Measurements from ENCODE around the gene CUTA. TPM values are rescaled to one million over a fixed set of nuclear protein-coding genes. Genes with fewer than 3 reads are reported as not detected.

The CUTA gene
- total RNA-seq, 1 experiment from 2014 or later: 257 TPM

- peak overlapping the region; percentile 59 for H3K9ac ChIP-seq (ENCODE audit: extremely low read depth, insufficient read length, low read length)
- H3K23me2 ChIP-seq (ENCODE audit: insufficient read length, low read depth, low read length, poor library complexity, severe bottlenecking): peaks cover 10% of the 10 kb centered on the region
- H3K9me3 ChIP-seq (ENCODE audit: control insufficient read depth, low read depth, low read length): no peaks in the 10 kb centered on the region
- no peak for TF ChIP-seq CTCF (conservative IDR thresholded peaks at IDR 0.05)
- H4K5ac ChIP-seq (ENCODE audit: insufficient read length, low read depth, low read length): no peak overlapping the region
- peaks cover 29% of the 10 kb centered on the region for H3K79me2 ChIP-seq (ENCODE audit: insufficient read depth, low read length)
- H2BK20ac ChIP-seq (ENCODE audit: low read depth, low read length, poor library complexity, severe bottlenecking): no peak overlapping the region
- no peak overlapping the region for H3T11ph ChIP-seq (ENCODE audit: low read length)
- H4K91ac ChIP-seq (ENCODE audit: insufficient read length, low read depth, low read length): no peak overlapping the region
- H3K56ac ChIP-seq (ENCODE audit: insufficient read length, low read depth, low read length): no peak overlapping the region
- H3K14ac ChIP-seq (ENCODE audit: insufficient read depth, low read length): no peak overlapping the region
- H2BK5ac ChIP-seq (ENCODE audit: insufficient read length, low read length): no peak overlapping the region
- peaks cover 4 to 13% (median 5%) of the 10 kb centered on the region in 3 experiments; a peak in 4 of 7 replicates for H3K36me3 Mint-ChIP-seq (ENCODE audit: insufficient read depth in 1 of 3, low read depth in 3 of 3)
- H3K4me3 Mint-ChIP-seq: peak overlapping the region in 1 of 2 experiments; percentile 94; a peak in 1 of 5 replicates
- no peak overlapping the region for H4K8ac ChIP-seq (replicated peaks; ENCODE audit: insufficient read length, low read depth, low read length)
- H2BK120ac ChIP-seq (ENCODE audit: low read depth, low read length, poor library complexity, severe bottlenecking): no peak overlapping the region
- no peaks in the 10 kb centered on the region for H4K20me1 ChIP-seq (ENCODE audit: control insufficient read depth, insufficient read depth, insufficient read length)
- H2AFZ ChIP-seq (ENCODE audit: low read length): no peak overlapping the region
- no peak overlapping the region for H2BK15ac ChIP-seq (ENCODE audit: low read depth, low read length)
- H3K4ac ChIP-seq (ENCODE audit: low read depth, low read length): no peak overlapping the region
- no peak overlapping the region for H2BK12ac ChIP-seq (ENCODE audit: insufficient read length, low read depth, low read length)
- H3K4me1 Mint-ChIP-seq: peaks cover 31 to 34% of the 10 kb centered on the region in 2 experiments
- no peak overlapping the region for H2AK5ac ChIP-seq (ENCODE audit: insufficient read length, low read length)
- no peaks in the 10 kb centered on the region for H3K27me3 Mint-ChIP-seq (ENCODE audit: low read depth)
- H3K4me1 ChIP-seq (ENCODE audit: insufficient read depth, low read length): peaks cover 2% of the 10 kb centered on the region; the same call in 1 of the 2 replicates
- H3K4me2 ChIP-seq (ENCODE audit: insufficient read depth, insufficient read length, low read length): no peak overlapping the region
- H3K23ac ChIP-seq (ENCODE audit: insufficient read length, low read depth, low read length): no peak overlapping the region
- H3K79me1 ChIP-seq (ENCODE audit: insufficient read depth, low read depth, low read length, poor library complexity, severe bottlenecking): peaks cover 5% of the 10 kb centered on the region
- no peaks in the 10 kb centered on the region for H3K27me3 ChIP-seq (ENCODE audit: insufficient read depth, low read length)
- no peak overlapping the region for H3K27ac ChIP-seq (ENCODE audit: insufficient read length, low read depth, low read length)
- no peaks in the 10 kb centered on the region for H3K9me3 Mint-ChIP-seq
- WGBS (ENCODE audit: extremely low coverage, insufficient read length, low lambda C conversion rate): no CpG with 5 or more reads among the region's 2 CpGs
- no peak overlapping the region for H3K18ac ChIP-seq (ENCODE audit: insufficient read length, low read depth, low read length)
- no peak for DNase-seq
- H3K27ac Mint-ChIP-seq: peak overlapping the region in 2 of 3 experiments; percentile 68 to 94; a peak in 2 of 7 replicates
Measured at GRCh38 chr6:33390173-33390572, 27.7 kb downstream of the CUTA start.

All from H9 (cell line).